Ramos (cell line): ENCODE data around the gene SSTR3.

Experiments
- in situ Hi-C: fragments of 300-500 bp; cut with MboI; formaldehyde crosslinking; loops from one replicate; pipeline ENCODE4 v1.14.3; 2022; ENCODE audit warnings: low sequenced_read_pairs; ENCODE audit not compliant: unreplicated experiment

Gene SSTR3

DNA sequence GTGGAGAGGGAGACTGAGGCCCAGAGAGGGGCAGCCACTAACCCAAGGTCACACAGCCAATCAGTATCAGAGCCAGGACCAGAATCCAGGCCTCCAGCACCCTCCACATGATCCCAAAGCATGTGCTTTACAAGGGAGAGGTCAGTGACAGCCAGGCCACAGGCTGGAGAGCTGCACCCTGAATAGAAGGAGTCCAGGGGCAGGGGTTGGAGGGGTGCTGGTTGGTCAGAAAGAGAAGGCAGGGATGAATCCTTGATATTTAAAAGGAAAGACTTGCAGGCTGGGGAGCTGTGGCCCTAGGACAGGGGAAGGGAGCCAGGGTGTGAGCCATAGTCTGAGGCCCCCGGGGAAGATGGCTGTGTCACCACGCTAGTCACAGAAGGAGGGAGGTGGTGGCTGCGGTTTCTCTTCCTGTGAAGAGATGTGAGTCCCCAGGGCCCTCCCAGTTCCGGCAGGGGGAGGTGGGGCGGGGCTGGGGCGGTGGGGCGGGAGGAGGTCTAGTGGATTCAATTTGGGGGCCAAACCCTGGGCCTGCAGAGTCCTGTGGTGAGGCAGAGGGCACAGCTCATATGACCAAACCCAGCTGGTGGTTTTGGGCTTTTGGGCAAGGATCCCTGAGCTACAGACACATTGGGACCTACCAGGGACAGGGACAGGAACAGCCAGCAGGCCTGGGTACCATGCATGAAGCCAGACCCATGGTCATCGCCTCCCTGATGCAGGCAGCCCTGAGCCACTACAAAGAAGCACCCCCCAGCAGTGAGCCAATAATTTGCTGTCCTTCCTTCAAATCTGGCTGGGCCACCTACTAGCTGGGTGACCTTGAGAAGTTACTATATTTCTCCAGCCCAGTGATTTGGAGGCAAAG, 17.8 kb upstream of the SSTR3 start:
- in situ Hi-C loops = no loop called here

DNA sequence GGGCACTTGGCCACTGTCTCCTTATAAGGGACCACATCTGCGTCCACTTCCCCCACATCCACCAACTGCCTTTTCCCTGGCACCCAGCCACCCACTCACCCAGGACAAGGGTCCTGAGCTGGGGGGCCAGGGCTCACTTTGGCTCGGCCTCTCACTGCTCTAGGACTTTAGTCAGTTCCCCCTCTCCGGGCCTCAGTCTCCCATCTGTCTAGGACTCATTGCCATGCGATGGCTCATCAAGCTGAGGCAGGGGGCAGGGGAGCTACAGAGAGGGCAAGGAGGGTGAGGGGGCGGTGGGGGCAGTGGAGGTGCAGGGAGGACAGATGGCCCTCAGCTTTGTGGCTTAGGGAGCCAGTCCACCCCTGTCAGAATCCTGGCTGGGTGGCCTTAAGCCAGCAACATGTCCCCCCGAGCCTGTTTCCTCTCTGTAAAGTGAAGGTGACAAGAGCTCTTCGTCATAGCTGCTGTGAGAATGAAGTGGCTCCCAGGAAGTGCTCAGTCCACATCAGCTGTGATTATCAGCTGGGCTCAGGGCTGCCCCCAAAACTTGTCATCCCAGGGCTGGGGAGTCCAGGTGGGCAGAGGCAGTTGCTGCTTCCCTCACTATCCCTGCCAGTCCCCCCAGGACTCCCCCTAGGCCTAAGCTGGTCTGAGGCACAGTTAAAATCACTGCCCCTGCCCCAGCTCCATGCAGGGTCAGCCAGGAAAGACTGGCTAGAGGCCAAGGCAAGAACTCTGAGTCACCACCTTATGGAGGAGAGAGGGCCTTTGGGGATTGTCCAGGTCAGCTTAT, 16.9 kb upstream of the SSTR3 start:
- in situ Hi-C loops = no loop called here

- in situ Hi-C loops = no loop called here
Observed at GRCh38 chr22:37228106-37229011, 16.1 kb upstream of the SSTR3 start.

DNA sequence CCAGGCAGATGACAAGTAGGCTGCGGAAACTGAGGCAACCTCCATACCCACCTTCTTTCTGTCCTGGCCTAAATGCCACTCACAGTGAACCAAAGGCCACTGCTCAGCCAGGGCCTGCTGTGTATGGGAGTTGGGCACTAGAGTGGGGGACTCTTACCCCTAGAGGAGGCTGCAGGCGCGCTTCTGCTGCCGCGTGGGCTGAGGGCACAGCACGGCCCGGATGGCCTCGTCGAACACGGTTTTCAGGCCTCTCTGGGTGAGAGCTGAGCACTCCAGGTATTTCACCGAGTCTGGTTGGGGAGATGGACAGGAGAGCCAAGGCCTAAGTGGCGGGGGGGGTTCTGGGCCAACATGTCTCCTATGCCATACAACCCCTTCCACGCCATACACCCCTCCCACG, 14.2 kb upstream of the SSTR3 start:
- in situ Hi-C loops = no loop called here

GRCh38 chr22:37226087-37226486, 13.8 kb upstream of the SSTR3 start:
- in situ Hi-C loops = no loop called here

DNA sequence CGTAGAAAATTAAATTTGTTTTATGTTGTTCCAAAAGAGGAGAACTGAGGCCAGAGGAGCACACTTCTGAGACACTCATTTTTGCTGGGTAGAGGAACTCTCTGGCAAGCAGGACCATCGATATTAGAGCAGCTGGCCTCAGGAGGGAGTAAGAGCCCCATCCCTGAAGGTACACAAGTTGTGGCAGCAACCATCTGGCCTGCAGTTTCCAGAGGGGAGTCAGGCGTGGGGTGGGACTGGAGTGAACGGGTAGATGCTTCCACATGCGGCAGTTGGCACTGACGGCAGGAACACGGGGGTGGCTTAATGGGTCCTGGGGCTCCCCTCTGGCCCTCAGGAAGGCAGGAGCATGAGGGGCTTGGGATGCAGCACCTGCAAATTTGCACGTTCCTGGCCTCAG, 13.2 kb upstream of the SSTR3 start:
- in situ Hi-C loops = no loop called here

DNA sequence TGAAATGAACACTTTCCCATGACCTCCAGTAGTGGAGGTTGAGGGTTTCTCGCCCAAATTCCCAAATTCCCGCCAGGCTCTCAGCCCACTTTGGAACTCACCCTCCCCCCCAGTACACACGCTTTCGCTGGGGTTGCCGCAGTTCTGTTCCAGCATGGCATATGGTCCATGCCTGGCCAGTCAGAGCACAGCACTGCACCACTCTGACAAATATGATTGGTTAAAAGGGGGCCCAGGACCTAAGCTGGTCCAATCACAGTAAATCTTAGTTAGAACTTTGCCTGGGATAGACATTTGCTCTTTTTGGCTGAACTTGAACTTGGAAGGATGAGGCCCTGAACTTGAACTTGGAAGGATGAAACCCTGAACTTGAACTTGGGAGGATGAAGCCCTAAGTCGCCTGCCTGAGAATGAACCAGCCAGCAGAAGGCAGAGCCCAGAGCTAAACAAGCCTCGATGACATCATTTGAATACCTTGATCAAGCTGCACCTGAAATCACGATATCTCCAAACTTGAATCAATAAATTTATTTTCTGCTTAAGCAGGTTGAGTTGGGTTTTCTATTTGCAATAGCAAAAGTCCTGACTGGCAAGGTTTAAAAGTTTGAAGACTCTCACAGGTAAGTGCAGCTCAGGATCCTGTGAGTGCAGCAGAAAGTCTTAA, 12.6 kb upstream of the SSTR3 start:
- in situ Hi-C loops = no loop called here

GRCh38 chr22:37223965-37224551, 11.8 kb upstream of the SSTR3 start:
- in situ Hi-C loops = no loop called here

DNA sequence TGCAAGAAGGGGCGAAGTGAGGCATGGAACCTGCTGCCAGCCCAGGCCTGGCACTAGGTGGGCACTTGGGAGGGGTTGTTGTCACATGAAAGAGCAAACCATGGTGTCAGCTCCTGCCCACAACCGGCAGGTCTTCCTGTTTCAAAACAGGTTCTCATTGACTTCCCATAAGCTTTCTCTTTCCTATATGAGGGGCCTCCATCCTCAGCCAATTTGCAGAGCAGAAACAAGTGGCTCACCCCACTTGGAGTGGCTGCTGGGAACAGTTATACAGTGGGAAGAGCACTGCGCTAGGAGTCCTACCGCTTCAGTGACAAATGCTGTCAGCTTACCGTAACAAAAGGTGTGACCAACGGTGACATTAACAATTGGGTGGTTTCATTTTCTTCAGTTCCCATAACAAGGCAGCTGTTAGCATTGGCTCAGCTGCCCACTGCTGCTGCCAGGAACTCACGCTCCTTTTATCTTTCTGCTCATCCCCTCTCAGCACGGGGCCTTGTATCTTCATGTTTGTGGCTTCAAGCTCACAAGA, 10.2 kb upstream of the SSTR3 start:
- in situ Hi-C loops = no loop called here

DNA sequence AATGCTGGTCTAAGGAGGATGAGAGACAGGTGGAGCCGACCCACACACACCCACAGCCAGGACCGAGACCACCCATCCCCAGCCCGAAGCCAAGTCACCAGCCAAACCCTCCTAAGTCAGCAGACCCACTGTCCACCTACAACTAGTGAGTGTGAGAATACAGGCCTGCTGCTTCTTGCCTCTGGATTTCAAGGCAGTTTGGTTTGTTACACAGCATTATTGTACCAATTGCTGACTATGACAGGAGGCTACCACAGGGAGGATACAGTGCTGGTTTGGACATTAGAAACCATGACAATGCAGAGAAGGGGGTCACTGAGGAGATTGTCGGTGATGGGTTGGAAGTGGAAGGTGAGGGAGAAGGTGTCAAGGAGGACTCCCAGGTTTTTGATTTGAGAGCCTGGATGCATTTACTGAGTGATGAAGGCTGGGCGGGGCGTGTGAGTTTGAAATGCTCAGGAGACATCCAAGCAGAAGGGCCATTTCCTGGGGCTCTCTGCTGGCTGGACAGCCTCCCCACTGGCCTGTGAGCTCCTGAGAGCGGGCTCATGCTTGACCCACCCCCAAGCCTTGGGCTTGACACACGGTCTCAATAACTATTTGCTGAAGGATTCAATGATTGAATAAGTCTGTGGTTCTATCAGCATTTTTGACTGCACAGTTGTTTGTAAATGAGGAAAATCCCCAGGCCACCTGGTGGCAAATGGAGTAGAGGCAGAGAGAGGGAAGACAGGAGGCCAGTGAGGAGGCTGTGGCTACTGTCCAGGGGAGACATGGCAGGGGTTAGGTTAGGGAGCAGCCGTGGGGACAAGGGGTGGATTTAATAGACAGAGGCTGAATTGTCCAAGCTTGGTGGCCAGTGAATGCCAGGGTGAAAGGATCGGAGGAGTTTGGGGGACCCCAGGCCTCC, 9.4 kb upstream of the SSTR3 start:
- in situ Hi-C loops = no loop called here

DNA sequence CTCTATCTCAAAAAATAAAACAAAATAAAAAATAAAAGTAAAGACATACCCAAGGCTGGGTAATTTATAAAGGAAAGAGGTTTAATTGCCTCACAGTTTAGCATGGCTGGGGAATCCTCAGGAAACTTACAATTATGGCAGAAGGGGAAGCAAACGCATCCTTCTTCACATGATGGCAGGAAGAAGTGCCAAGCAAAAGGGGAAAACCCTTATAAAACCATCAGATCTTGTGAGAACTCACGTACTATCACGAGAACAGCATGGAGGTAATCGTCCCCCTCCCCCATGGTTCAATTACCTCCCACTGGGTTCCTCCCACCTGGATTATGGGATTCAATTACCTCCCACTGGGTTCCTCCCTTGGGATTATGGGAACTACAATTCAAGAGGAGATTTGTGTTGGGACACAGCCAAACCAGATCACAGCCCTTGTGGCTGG, 8.3 kb upstream of the SSTR3 start:
- in situ Hi-C loops = no loop called here

DNA sequence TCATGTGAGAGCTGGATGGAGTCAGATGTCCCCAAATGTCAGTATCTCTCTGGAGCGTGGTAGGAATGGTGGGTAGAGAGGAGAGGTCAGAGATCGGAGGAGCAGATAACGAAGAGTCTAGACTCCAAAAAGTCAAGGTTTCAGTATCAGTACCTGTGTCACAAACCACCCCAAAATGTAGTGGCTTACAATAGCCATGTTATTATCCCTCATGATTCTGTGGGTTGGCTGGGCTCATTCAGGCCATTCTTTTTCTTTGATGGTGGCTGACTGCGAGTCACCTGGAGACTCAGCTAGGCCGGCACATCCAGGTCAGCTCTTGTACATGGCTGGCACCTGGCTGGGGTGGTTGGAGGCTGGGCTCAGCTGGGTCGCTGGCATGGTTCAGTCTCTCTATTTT, 7.3 kb upstream of the SSTR3 start:
- in situ Hi-C loops = no loop called here

DNA sequence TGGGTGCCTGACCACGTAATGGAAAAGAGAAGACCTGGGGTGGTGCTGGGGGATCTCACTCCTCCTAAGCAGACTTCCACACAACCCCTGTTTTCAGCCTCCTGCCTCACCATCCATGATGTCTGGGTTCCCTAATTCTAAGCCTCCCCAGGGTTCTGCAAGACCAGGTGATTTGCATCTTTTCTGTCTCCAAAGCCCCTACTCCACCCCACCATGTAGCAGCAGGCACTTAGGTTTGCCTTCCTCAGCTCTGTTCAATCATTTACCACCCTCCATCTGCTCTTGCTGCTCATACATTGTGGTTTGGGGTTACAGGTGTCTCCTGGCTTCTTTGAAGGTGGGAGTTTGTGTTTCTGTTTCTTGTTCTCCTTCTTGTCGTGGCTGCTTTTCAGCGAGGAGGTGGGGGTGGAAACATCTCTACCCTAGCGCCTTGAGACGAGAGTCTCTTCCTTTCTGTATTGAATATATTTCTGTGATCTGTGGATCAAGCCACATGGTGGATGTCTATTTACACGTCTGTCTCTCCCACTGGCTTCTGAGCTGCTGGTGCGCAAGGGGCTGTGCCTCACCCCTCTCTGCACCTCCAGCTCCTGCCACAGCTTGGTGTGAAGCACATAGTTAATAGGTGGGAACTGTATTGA, 6.6 kb upstream of the SSTR3 start:
- in situ Hi-C loops = no loop called here

GRCh38 chr22:37218399-37218770, 6.1 kb upstream of the SSTR3 start:
- in situ Hi-C loops = no loop called here

GRCh38 chr22:37215890-37216289, 3.6 kb upstream of the SSTR3 start:
- in situ Hi-C loops = no loop called here

DNA sequence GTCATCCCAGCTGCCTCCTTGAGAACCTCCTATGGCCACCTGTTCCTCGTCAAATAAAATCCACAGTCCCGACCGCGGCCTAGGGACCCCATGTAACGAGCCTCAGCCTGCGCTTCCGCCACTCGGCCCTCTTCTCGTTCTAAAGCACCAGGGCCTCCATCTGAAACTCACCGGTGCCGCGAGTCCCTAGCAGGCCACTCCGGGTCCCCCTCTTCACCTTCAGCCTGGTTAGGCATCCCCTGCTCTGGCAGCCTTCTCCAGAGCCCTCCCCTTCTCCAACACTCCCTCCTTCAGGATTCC, 2.4 kb upstream of the SSTR3 start:
- in situ Hi-C loops = no loop called here

DNA sequence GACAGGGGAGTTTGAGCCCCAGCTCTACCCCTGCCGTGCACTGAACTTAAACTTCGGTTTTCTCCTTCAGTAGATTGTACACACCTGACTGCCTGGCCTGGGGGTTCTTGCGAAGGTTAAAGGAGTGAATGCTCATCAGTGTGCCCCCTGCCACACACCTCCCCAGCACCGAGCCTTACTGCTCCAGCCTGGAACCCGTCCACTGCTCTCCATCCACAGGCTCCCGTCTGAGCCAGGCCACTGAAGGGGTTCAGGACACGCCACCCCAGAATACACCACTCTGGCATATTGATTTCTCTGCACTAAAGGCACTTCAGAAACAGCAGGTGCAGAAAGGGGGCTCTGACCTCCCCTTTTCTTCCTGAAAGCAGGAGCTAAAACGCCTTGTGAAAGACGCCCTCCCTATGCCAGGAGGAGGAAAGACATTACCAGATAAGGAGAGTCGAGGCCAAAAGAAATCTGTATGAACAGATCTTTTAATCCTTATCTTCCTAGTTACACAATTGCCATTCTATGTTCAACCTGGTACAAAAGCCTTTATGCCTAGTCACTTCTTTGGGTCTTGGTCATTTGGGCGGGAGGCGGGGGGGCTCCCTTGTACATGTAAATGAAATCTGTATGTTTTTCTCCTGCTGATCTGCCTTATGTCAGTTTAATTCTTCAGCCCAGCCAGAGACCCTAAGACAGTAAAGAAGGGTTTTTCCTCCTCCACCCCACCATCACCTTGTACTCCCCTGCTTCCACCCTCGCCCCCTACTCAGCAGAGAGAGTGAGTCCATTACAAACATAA, 1.9 kb upstream of the SSTR3 start:
- in situ Hi-C loops = no loop called here
